ENCODE results near the gene IGSF21.

GRCh38 chr1:18326211-18326897, 218.8 kb downstream of the IGSF21 start:
- TF ChIP-seq CTCF (IDR thresholded peaks at IDR 0.05 in 2 of 3, conservative IDR thresholded peaks at IDR 0.05 in 1 of 3; ENCODE audit: control insufficient read depth in 2 of 3, extremely low read depth in 1 of 3, insufficient read depth in 1 of 3, low read depth in 3 of 3, low read length in 3 of 3) (no peak), RAD21 (IDR thresholded peaks at IDR 0.05; ENCODE audit: insufficient read depth, low read depth, low read length) (no peak)

Measured in GM12878 (cell line).